A549 treated with CORT108297 at 1 μM for 4 hours (cell line): ENCODE measurements around the gene LRRK1. TPM values are rescaled to one million over a fixed set of nuclear protein-coding genes. Genes with fewer than 3 reads are reported as not detected.

Experiments
- total RNA-seq: library from RNA; stranded (reverse); fragments of 200-300 nt; extraction: Qiagen RNA extraction; gene quantifications from 5 replicates; pipeline ENCODE4 v1.2.3, GENCODE V29; 2022

The LRRK1 gene, protein sequence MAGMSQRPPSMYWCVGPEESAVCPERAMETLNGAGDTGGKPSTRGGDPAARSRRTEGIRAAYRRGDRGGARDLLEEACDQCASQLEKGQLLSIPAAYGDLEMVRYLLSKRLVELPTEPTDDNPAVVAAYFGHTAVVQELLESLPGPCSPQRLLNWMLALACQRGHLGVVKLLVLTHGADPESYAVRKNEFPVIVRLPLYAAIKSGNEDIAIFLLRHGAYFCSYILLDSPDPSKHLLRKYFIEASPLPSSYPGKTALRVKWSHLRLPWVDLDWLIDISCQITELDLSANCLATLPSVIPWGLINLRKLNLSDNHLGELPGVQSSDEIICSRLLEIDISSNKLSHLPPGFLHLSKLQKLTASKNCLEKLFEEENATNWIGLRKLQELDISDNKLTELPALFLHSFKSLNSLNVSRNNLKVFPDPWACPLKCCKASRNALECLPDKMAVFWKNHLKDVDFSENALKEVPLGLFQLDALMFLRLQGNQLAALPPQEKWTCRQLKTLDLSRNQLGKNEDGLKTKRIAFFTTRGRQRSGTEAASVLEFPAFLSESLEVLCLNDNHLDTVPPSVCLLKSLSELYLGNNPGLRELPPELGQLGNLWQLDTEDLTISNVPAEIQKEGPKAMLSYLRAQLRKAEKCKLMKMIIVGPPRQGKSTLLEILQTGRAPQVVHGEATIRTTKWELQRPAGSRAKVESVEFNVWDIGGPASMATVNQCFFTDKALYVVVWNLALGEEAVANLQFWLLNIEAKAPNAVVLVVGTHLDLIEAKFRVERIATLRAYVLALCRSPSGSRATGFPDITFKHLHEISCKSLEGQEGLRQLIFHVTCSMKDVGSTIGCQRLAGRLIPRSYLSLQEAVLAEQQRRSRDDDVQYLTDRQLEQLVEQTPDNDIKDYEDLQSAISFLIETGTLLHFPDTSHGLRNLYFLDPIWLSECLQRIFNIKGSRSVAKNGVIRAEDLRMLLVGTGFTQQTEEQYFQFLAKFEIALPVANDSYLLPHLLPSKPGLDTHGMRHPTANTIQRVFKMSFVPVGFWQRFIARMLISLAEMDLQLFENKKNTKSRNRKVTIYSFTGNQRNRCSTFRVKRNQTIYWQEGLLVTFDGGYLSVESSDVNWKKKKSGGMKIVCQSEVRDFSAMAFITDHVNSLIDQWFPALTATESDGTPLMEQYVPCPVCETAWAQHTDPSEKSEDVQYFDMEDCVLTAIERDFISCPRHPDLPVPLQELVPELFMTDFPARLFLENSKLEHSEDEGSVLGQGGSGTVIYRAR (N-terminal part only)
- 17.8 to 23.8 TPM (median 23.0 TPM) in 5 replicates for total RNA-seq

DNA sequence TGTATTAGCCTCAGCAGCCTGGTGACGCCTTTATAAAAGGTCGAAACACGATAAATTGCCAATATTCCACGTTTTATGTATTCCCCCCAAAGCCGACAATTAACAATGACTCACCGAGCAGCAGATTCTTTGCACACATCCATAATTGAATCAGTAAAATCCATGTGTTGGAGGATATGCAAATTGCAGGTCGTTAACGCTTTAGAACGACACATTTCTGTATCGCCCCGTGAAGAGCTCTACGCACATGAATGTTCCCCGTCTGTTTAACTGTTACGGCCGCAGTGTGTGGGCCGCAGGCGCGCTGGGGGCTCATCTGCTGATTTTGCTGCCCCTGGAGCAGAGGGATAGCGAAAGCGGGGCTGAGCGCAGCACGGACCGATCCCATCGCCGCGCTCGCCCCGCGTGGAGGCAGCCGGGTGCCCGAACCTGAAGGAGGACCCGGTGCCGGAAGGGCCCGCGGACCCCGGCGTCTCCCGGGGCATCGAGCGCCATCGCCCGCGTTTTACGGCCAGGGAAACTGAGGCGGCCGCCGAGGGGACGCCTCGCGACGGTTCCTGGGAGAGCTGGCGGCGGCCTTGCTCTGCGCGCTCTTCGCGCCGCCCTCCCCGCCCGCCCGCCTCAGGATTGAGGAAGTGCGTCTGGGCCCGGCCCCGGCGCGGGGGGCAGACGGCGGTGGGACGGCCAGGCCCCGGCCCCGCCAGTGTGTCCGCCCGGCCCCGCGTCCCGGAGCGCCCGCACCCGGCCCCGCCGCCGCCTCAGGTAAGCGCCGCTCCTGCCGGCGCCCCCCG is at the start of gene LRRK1:
Gene LRRK1 (plus strand): TSS at position 668 of the 791 bp plus-strand sequence. CDS start 5,276 bp downstream, outside the sequence.

DNA sequence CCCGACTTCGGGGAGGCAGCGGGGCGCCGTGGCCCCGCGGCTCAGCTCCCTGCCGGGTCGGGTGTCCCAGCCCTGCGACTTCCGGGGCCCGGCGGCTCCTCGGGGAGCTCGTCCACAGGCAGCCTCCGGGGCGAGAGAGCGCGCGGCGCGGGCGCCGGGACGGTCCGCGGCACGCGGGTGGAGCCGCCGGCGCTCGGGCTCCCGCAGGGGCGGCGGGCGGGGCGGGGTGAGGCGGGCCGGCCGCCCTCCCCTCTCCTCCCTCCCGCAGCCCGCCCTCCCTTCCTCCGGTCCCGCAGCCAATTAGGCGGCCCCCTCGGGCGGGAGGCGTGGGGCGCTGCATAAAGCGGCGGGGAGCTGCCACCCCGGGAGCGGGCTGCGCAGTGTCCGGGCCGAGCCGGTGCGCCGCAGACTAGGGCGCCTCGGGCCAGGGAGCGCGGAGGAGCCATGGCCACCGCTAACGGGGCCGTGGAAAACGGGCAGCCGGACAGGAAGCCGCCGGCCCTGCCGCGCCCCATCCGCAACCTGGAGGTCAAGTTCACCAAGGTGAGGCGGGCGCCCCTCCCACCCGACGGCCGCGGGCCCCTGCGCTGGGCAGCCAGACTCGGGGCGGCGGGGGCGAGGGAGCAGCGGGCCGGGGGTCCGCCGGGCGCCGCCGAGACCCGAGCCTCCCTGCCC is 39.6 kb upstream of the LRRK1 start, which contains the start of gene ALDH1A3:
Gene ALDH1A3 (plus strand): TSS at position 368 of the 675 bp plus-strand sequence. CDS start 77 bp downstream, at position 445.

Other genes starting within 250 kb of the LRRK1 start
- 18.2 to 20.2 TPM (median 19.5 TPM) in 5 replicates for gene ALDH1A3, start 39.5 kb upstream of the LRRK1 start, total RNA-seq